ENCODE data around the gene LRRC59. TPM values are rescaled to one million over a fixed set of nuclear protein-coding genes. Genes with fewer than 3 reads are reported as not detected.
A peak's percentile ranks its signal among the peaks of the same experiment; 100 is the strongest.

Gene LRRC59
- total and polyA plus RNA-seq, 2 of the 4 experiments (the other 2 are of a cell fraction): 139 to 233 TPM

- POLR2A ChIA-PET (ENCODE audit: unreplicated experiment): no interaction called here
- Histone ChIP-seq H3K9me3 (ENCODE audit: control insufficient read depth, insufficient read depth, low read length) (no peaks in the 10 kb centered on the region), H4K91ac (ENCODE audit: insufficient read depth, low read depth, low read length) (no peak overlapping the region), H2AK5ac (ENCODE audit: low read depth, low read length) (no peak overlapping the region), H3K27ac (ENCODE audit: insufficient read depth, low read length) (no peak overlapping the region), H3K27me3 (ENCODE audit: control insufficient read depth, insufficient read depth, low read length) (no peaks in the 10 kb centered on the region), H3K4ac (ENCODE audit: low read depth, low read length) (no peak overlapping the region), H2BK20ac (ENCODE audit: low read depth, low read length) (no peak overlapping the region), H3K9me1 (ENCODE audit: insufficient read depth, low read length) (peaks cover 12% of the 10 kb centered on the region), H4K8ac (ENCODE audit: low read depth in 2 of 2, low read length in 2 of 2) (no peak overlapping the region), H3K9ac (ENCODE audit: low read depth, low read length) (no peak overlapping the region), H2AFZ (replicated peaks; ENCODE audit: low read length, poor library complexity) (no peak overlapping the region), H3K23ac (ENCODE audit: low read depth, low read length) (no peak overlapping the region), H3K14ac (replicated peaks; ENCODE audit: low read depth, low read length) (no peak overlapping the region), H3K18ac (ENCODE audit: low read depth, low read length) (no peak overlapping the region), H2BK120ac (ENCODE audit: low read depth, low read length) (no peak overlapping the region), H2BK15ac (ENCODE audit: low read depth, low read length) (no peak overlapping the region), H4K20me1 (ENCODE audit: insufficient read depth, low read length) (no peaks in the 10 kb centered on the region), H3K36me3 (ENCODE audit: control insufficient read depth, insufficient read depth, low read length) (peaks cover 3% of the 10 kb centered on the region; the same call in 1 of the 2 replicates), H3K79me1 (ENCODE audit: low read depth in 1 of 2, low read length in 2 of 2) (peaks cover 6 to 45% of the 10 kb centered on the region in 2 experiments; a peak in 3 of 4 replicates), H2BK5ac (ENCODE audit: low read depth, low read length, poor library complexity, severe bottlenecking) (no peak overlapping the region), H3K56ac (ENCODE audit: extremely low read depth, insufficient read depth, low read length) (no peak overlapping the region), H3K4me1 (ENCODE audit: control insufficient read depth, insufficient read depth, low read length) (peaks cover 3% of the 10 kb centered on the region), H3K4me2 (ENCODE audit: low read depth, low read length) (no peak overlapping the region), H3K4me3 (ENCODE audit: insufficient read depth, low read depth, low read length) (no peak overlapping the region), H2AK9ac (replicated peaks; ENCODE audit: low read depth, low read length, poor library complexity) (no peak overlapping the region), H4K5ac (ENCODE audit: low read depth, low read length) (no peak overlapping the region)
- CTCF ChIA-PET: interaction anchor here (0.5 kb wide), 1 partner anchor 14 kb away, joined by 4 read pairs; no protein-coding TSS in a partner anchor
- intact Hi-C loops (cut with micrococcal nuclease) (no loop called here), in situ Hi-C loops (cut with MboI; ENCODE audit: low sequenced_read_pairs) (no loop called here), dilution Hi-C loops (cut with HindIII; ENCODE audit: low sequenced_read_pairs, unreplicated experiment) (no loop called here)
- DNase-seq: no peak
- ATAC-seq (ENCODE audit: low read depth): no peak
- no peak for TF ChIP-seq FOS (IDR thresholded peaks at IDR 0.05; ENCODE audit: low read depth, low read length)
- TF ChIP-seq NFE2L2 (IDR thresholded peaks at IDR 0.05; ENCODE audit: low read depth, low read length): no peak
- no CpG with 5 or more reads among the region's 4 CpGs for WGBS, 2 experiments (ENCODE audit: extremely low coverage in 2 of 2, insufficient read length in 1 of 2)
- TSS peak; percentile 23 for BruUV-seq (replicated peaks)
These were observed 34.9 kb upstream of the LRRC59 start for GRCh38 chr17:50432125-50432762.
